Epithelial cell of proximal tubule (primary cell): ENCODE results near the gene TRPV4. TPM values are rescaled to one million over a fixed set of nuclear protein-coding genes. Genes with fewer than 3 reads are reported as not detected.

ENCODE experiments used
- DNase-seq: peaks from one replicate; pipeline ENCODE4 v3.0.0-alpha.2; 2011; ENCODE audit warnings: low read depth
- H3K4me3 ChIP-seq: 2 replicates; pipeline ENCODE4 v1.5.1; 2011; ENCODE audit warnings: low read depth, mild to moderate bottlenecking, low read length
- CTCF ChIP-seq: conservative IDR thresholded peaks from 2 replicates; pipeline ENCODE4 v1.5.1; 2012; ENCODE audit warnings: low read depth, mild to moderate bottlenecking, low read length
- total RNA-seq: library from RNA; depleted of rRNA; stranded (reverse); fragments of >200 nt; gene quantifications from 2 replicates; pipeline ENCODE4 v1.2.3, GENCODE V29; 2015

The TRPV4 gene
- total RNA-seq, 1 donor from 2014 or later: 2.2 TPM

- H3K4me3 ChIP-seq: no peak overlapping the region
- no peak for TF ChIP-seq CTCF
- DNase-seq: no peak
Observed at GRCh38 chr12:109767991-109768900, 65.0 kb downstream of the TRPV4 start.

- no peak for TF ChIP-seq CTCF
Observed at GRCh38 chr12:109767456-109767855, 65.7 kb downstream of the TRPV4 start.

GRCh38 chr12:109766251-109766778 is 66.9 kb downstream of the TRPV4 start:
- H3K4me3 ChIP-seq: no peak overlapping the region
- TF ChIP-seq CTCF: no peak
- no peak for DNase-seq

More at GRCh38 chr12:109767456-109767855, 65.7 kb downstream of the TRPV4 start:
- no peak overlapping the region for H3K4me3 ChIP-seq
- DNase-seq: no peak

GRCh38 chr12:109765446-109765810 is 67.8 kb downstream of the TRPV4 start:
- no peak for TF ChIP-seq CTCF
- no peak for DNase-seq
- no peak overlapping the region for H3K4me3 ChIP-seq

- DNase-seq: no peak
- no peak for TF ChIP-seq CTCF
- H3K4me3 ChIP-seq: no peak overlapping the region
Observed at GRCh38 chr12:109764776-109765445, 68.3 kb downstream of the TRPV4 start.

GRCh38 chr12:109764123-109764522 is 69.1 kb downstream of the TRPV4 start:
- no peak for TF ChIP-seq CTCF
- H3K4me3 ChIP-seq: no peak overlapping the region
- no peak for DNase-seq
